ENCODE measurements around the gene AGAP1.

Gene AGAP1

DNA sequence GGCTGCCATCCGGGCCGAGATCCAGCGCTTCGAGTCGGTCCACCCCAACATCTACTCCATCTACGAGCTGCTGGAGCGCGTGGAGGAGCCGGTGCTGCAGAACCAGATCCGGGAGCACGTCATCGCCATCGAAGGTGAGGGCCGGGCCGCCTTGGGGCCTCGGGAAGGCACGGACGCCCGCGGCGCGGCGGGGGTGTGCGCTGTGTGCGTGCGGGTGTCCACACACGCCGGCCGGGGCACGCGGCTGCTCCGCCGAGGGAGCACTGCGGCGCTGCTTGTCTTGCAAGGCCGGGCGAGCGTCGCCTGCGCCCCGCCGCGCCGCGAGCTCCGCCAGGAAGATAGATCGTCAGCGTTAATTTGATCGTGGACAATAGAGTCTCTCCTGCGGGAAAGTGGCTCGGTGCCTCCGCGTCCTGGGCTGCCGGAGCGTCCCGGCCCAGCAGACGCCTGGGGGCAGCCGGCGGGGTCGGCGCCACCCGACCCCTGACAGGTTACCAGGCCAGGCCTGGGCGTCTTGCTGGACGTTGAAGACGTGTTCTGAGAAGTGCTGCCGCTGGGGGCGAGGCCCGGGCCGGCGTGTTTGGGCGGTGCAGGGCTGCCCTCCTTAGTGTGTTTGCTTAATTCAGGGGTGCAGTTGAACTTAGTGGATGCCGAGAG lies 1.0 kb downstream of the AGAP1 start:
- DNase-seq (ENCODE audit: low spot score): no peak
- peak overlapping the region; percentile 99 for H3K4me3 ChIP-seq (ENCODE audit: severe bottlenecking)
- TF ChIP-seq, protein P1, sequence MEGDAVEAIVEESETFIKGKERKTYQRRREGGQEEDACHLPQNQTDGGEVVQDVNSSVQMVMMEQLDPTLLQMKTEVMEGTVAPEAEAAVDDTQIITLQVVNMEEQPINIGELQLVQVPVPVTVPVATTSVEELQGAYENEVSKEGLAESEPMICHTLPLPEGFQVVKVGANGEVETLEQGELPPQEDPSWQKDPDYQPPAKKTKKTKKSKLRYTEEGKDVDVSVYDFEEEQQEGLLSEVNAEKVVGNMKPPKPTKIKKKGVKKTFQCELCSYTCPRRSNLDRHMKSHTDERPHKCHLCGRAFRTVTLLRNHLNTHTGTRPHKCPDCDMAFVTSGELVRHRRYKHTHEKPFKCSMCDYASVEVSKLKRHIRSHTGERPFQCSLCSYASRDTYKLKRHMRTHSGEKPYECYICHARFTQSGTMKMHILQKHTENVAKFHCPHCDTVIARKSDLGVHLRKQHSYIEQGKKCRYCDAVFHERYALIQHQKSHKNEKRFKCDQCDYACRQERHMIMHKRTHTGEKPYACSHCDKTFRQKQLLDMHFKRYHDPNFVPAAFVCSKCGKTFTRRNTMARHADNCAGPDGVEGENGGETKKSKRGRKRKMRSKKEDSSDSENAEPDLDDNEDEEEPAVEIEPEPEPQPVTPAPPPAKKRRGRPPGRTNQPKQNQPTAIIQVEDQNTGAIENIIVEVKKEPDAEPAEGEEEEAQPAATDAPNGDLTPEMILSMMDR (IDR thresholded peaks at IDR 0.05; ENCODE audit: poor library complexity, severe bottlenecking): no peak

DNA sequence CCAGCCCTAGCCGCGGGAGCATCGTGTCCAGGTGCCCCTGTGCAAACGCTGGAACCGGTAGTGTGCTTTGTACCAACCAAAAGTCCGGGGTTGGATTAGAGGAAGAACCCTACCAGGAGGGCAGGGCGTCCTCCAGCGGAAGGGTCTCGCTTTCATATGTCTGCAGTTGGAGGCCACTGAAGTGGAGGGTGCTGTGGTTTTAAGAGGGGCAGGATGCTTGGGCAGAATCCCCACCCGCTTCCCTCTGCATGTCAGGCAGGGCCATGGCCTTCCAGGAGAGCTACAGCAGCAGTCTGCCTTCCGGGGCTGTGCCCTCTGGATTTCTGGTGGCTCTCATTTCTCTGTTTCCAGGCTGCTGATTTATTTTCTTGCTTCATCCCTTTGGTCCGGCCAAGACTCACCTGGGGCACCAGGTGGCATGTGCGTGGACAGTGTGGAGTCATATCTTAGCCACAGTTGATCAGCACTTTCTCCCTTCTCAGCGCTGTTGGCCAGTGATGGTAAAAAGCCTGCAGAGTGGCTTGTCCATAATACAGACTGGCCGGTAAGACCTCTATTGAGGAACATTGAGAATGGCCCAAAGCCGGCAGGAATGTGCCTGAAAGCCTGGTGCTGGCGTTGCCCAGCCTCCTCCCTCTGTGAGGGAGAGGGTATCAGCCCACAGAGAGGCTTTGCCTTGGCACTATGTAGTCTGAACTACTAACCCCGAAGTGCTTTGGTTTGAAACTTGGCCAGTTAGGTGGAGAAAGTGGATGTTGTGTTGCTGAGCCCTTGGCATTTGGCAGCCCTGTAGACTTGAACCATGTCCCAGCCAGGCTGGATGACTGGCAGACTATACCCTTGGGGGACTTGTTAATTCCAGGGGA lies 1.8 kb downstream of the AGAP1 start:
- H3K4me1 ChIP-seq (ENCODE audit: insufficient read depth, poor library complexity, severe bottlenecking): peaks cover 14% of the 10 kb centered on the region
- peak overlapping the region; percentile 46 for H3K27ac ChIP-seq (ENCODE audit: poor library complexity, severe bottlenecking)
- H3K9me3 ChIP-seq (ENCODE audit: severe bottlenecking): no peaks in the 10 kb centered on the region
- DNase-seq (ENCODE audit: low spot score): no peak
- peak; percentile 28 for ATAC-seq (ENCODE audit: low read depth)
- no peaks in the 10 kb centered on the region for H3K36me3 ChIP-seq (ENCODE audit: low read depth)
- H3K4me3 ChIP-seq (ENCODE audit: severe bottlenecking): peak overlapping the region; percentile 99
- TF ChIP-seq, protein P1 (IDR thresholded peaks at IDR 0.05; ENCODE audit: poor library complexity, severe bottlenecking): peak; percentile 28
- no peaks in the 10 kb centered on the region for H3K27me3 ChIP-seq (ENCODE audit: insufficient read depth, poor library complexity, severe bottlenecking)

More for the DNA sequence above, 1.0 kb downstream of the AGAP1 start:
- peak; percentile 38 for ATAC-seq (ENCODE audit: low read depth)
- Histone ChIP-seq H3K36me3 (ENCODE audit: low read depth) (no peaks in the 10 kb centered on the region), H3K9me3 (ENCODE audit: severe bottlenecking) (no peaks in the 10 kb centered on the region), H3K27me3 (ENCODE audit: insufficient read depth, poor library complexity, severe bottlenecking) (no peaks in the 10 kb centered on the region), H3K27ac (ENCODE audit: poor library complexity, severe bottlenecking) (peak overlapping the region; percentile 46), H3K4me1 (ENCODE audit: insufficient read depth, poor library complexity, severe bottlenecking) (peaks cover 11% of the 10 kb centered on the region)

DNA sequence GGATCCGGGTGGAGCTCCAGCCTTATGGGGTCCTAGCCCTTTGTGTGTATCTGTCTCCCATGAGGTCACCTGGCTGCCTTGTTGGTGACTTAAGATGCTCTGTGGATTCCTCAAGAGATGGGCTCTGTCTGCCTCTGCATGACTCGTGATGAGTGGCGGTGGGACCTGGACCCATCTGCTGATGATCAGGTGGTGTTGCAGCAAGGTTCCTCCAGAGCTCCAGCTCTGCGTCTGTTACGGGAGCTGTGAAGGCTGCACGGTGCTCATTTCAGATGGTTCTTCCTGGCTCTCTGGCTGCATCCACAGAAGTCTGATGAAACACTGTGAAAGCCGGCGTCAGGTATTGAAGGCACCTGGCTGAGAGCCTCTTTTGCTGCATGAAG lies 2.4 kb downstream of the AGAP1 start:
- Histone ChIP-seq H3K4me3 (ENCODE audit: severe bottlenecking) (peak overlapping the region; percentile 99), H3K9me3 (ENCODE audit: severe bottlenecking) (no peaks in the 10 kb centered on the region), H3K36me3 (ENCODE audit: low read depth) (no peaks in the 10 kb centered on the region), H3K27ac (ENCODE audit: poor library complexity, severe bottlenecking) (peak overlapping the region; percentile 46), H3K27me3 (ENCODE audit: insufficient read depth, poor library complexity, severe bottlenecking) (no peaks in the 10 kb centered on the region), H3K4me1 (ENCODE audit: insufficient read depth, poor library complexity, severe bottlenecking) (peaks cover 20% of the 10 kb centered on the region)
- TF ChIP-seq, protein P1 (IDR thresholded peaks at IDR 0.05; ENCODE audit: poor library complexity, severe bottlenecking): no peak
- ATAC-seq (ENCODE audit: low read depth) (peak; percentile 37), DNase-seq (ENCODE audit: low spot score) (no peak)

DNA sequence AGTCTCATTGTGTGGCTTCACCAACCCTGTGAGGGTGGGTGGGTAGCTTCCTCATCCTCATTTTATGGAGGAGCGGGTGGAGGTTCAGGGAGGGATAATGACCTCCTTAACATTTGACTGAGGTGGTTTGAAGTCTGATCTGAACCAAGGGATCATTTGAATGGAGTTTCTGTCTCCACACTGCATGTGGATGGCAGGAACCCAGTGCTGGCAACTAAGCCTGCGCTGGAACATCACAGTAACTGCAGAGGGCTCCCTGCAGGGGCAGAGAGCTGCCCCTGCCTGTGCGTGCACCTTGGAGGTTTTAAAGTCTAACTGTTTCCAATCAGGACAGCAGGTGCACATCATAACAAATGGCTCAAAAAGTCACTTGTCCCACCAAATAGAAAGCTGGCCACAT lies 3.3 kb downstream of the AGAP1 start:
- peaks cover 28% of the 10 kb centered on the region for H3K4me1 ChIP-seq (ENCODE audit: insufficient read depth, poor library complexity, severe bottlenecking)

More for the DNA sequence above, 3.3 kb downstream of the AGAP1 start:
- no peak overlapping the region for H3K4me3 ChIP-seq (ENCODE audit: severe bottlenecking)
- no peaks in the 10 kb centered on the region for H3K27me3 ChIP-seq (ENCODE audit: insufficient read depth, poor library complexity, severe bottlenecking)
- H3K36me3 ChIP-seq (ENCODE audit: low read depth): no peaks in the 10 kb centered on the region
- H3K27ac ChIP-seq (ENCODE audit: poor library complexity, severe bottlenecking): no peak overlapping the region
- DNase-seq (ENCODE audit: low spot score) (no peak), ATAC-seq (ENCODE audit: low read depth) (no peak)
- TF ChIP-seq, protein P1 (IDR thresholded peaks at IDR 0.05; ENCODE audit: poor library complexity, severe bottlenecking): no peak
- no peaks in the 10 kb centered on the region for H3K9me3 ChIP-seq (ENCODE audit: severe bottlenecking)

All from RWPE2 (cell line).